ENCODE measurements around the gene RAPGEF5. TPM values are rescaled to one million over a fixed set of nuclear protein-coding genes. Genes with fewer than 3 reads are reported as not detected.

RAPGEF5 gene
- total RNA-seq, 1 experiment from 2014 or later = 15.6 TPM

DNA sequence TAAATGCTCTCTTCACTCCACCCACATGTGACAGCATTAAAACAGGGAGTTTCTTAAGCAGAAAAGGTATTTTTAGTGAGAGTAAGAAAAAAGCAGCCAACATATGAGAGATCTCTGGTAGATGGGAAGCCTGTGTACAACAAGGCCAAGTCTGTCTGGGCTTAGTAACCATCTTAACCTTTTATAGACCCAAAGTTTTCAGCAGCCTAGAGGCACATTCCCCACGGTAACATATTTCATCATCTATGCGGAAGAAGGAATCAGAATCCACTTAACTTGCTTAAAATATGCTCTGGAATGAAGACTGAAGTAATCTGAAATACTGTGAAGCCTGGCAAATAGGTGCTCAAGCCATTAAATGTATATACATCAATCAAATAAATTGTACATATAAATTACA is 127.8 kb downstream of the RAPGEF5 start:
- no peaks in the 10 kb centered on the region for H3K4me1 ChIP-seq (ENCODE audit: control insufficient read depth in 1 of 2, insufficient read depth in 2 of 2, low read length in 2 of 2)
- no peak overlapping the region for H3K27ac ChIP-seq (ENCODE audit: low read depth, low read length)
- H3K27me3 ChIP-seq (ENCODE audit: insufficient read depth, low read length) = no peaks in the 10 kb centered on the region
- ChIA-PET POLR2A (no interaction called here), CTCF (no interaction called here), RAD21 (ENCODE audit: low non-redundant PET in 1 of 2, low total read pairs in 2 of 2, uncharacterized antibody in 2 of 2, unreplicated experiment in 2 of 2) (no interaction called here)
- no TSS peak for BruUV-seq (replicated peaks)
- H3K4me2 ChIP-seq (ENCODE audit: low read length) = no peak overlapping the region
- ATAC-seq = no peak
- H4K20me1 ChIP-seq (ENCODE audit: insufficient read depth) = no peaks in the 10 kb centered on the region
- no peak overlapping the region for H3K9ac ChIP-seq (ENCODE audit: low read length)
- no peaks in the 10 kb centered on the region for H3K79me2 ChIP-seq (ENCODE audit: insufficient read depth, low read length)
- H3K36me3 ChIP-seq (ENCODE audit: control insufficient read depth in 1 of 2, insufficient read depth in 2 of 2, low read length in 2 of 2) = no peaks in the 10 kb centered on the region
- intact Hi-C loops (cut with micrococcal nuclease) = no loop called here
- no peak overlapping the region for H2AFZ ChIP-seq (ENCODE audit: low read depth, low read length, poor library complexity, severe bottlenecking)
- H3K9me3 ChIP-seq (ENCODE audit: control insufficient read depth in 1 of 2, insufficient read depth in 1 of 2, low read depth in 1 of 2, low read length in 2 of 2) = no peaks in the 10 kb centered on the region
- no peak for DNase-seq (ENCODE audit: low read depth, low spot score)
- no peaks in the 10 kb centered on the region for H3K9me2 ChIP-seq (ENCODE audit: insufficient read depth)
- TF ChIP-seq YY1 (IDR thresholded peaks at IDR 0.05; ENCODE audit: extremely low read depth, insufficient replicate concordance, low read depth, low read length) (no peak), ZFX (IDR thresholded peaks at IDR 0.05) (no peak), CTCF (IDR thresholded peaks at IDR 0.05 in 2 of 3, conservative IDR thresholded peaks at IDR 0.05 in 1 of 3; ENCODE audit: borderline replicate concordance in 1 of 3, insufficient read depth in 1 of 3, low read depth in 2 of 3, low read length in 2 of 3) (no peak), RAD21 (IDR thresholded peaks at IDR 0.05; ENCODE audit: low read depth) (no peak), TCF7L2 (IDR thresholded peaks at IDR 0.05; ENCODE audit: borderline replicate concordance, extremely low read depth, insufficient read depth, insufficient read length) (no peak), SRF (IDR thresholded peaks at IDR 0.05; ENCODE audit: low read depth) (no peak), FOSL1 (IDR thresholded peaks at IDR 0.05; ENCODE audit: low read depth) (no peak), POLR2A (IDR thresholded peaks at IDR 0.05; ENCODE audit: borderline replicate concordance, extremely low read depth, insufficient read depth, insufficient read length) (no peak), MAX (IDR thresholded peaks at IDR 0.05) (no peak), SP1 (IDR thresholded peaks at IDR 0.05; ENCODE audit: low read depth) (no peak), EZH2 (IDR thresholded peaks at IDR 0.05) (no peak), ZNF274 (IDR thresholded peaks at IDR 0.05; ENCODE audit: low read depth, low read length) (no peak), CBX3 (IDR thresholded peaks at IDR 0.05; ENCODE audit: low read depth) (no peak), CEBPB (IDR thresholded peaks at IDR 0.05; ENCODE audit: low read depth) (no peak), SIN3A (IDR thresholded peaks at IDR 0.05; ENCODE audit: low read depth) (no peak), ELF1 (IDR thresholded peaks at IDR 0.05; ENCODE audit: borderline replicate concordance, low read depth) (no peak)
- TF ChIP-seq, protein P1, sequence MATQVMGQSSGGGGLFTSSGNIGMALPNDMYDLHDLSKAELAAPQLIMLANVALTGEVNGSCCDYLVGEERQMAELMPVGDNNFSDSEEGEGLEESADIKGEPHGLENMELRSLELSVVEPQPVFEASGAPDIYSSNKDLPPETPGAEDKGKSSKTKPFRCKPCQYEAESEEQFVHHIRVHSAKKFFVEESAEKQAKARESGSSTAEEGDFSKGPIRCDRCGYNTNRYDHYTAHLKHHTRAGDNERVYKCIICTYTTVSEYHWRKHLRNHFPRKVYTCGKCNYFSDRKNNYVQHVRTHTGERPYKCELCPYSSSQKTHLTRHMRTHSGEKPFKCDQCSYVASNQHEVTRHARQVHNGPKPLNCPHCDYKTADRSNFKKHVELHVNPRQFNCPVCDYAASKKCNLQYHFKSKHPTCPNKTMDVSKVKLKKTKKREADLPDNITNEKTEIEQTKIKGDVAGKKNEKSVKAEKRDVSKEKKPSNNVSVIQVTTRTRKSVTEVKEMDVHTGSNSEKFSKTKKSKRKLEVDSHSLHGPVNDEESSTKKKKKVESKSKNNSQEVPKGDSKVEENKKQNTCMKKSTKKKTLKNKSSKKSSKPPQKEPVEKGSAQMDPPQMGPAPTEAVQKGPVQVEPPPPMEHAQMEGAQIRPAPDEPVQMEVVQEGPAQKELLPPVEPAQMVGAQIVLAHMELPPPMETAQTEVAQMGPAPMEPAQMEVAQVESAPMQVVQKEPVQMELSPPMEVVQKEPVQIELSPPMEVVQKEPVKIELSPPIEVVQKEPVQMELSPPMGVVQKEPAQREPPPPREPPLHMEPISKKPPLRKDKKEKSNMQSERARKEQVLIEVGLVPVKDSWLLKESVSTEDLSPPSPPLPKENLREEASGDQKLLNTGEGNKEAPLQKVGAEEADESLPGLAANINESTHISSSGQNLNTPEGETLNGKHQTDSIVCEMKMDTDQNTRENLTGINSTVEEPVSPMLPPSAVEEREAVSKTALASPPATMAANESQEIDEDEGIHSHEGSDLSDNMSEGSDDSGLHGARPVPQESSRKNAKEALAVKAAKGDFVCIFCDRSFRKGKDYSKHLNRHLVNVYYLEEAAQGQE (IDR thresholded peaks at IDR 0.05; ENCODE audit: low read depth) = no peak
- no peak overlapping the region for H3K4me3 ChIP-seq (replicated peaks in 1 of 2; ENCODE audit: low read depth in 1 of 2, low read length in 2 of 2)
